Naive thymus-derived CD4-positive, alpha-beta T cell (primary cell): Measurements from ENCODE around the gene PNPLA2. TPM values are rescaled to one million over a fixed set of nuclear protein-coding genes. Genes with fewer than 3 reads are reported as not detected.

Experiments
- ATAC-seq: fragments of 150-1000 bp; cut with Tn5 transposase; 2 replicates; pipeline ENCODE4 v1.10.0; 2021; ENCODE audit warnings: mild to moderate bottlenecking, moderate library complexity
- CTCF ChIA-PET: fragments of 350-600 bp; sonication (Branson Sonifier 250); formaldehyde crosslinking; loops from one replicate; lab custom pipeline; 2021; ENCODE audit warnings: antibody characterized with exemption; lab: Charles Lee
- POLR2A ChIA-PET: fragments of 350-600 bp; sonication (Branson Sonifier 250); formaldehyde crosslinking; loops from one replicate; lab custom pipeline; 2021; ENCODE audit warnings: antibody characterized with exemption, inconsistent platforms; lab: Charles Lee
- DNase-seq, 9 donors: peaks; one replicate each; pipeline versions ENCODE4 v3.0.0 to v3.0.0-alpha.2; 2020 to 2022; ENCODE audit warnings: mixed read lengths in 1 of 9
- H3K27ac ChIP-seq: one replicate; pipeline ENCODE4 v1.7.0; 2013; ENCODE audit warnings: mild to moderate bottlenecking, low read depth, low read length, moderate library complexity
- H3K27me3 ChIP-seq, 2 donors: one replicate each; pipeline ENCODE4 v1.7.0; 2013; ENCODE audit warnings: low read length in 2 of 2, mild to moderate bottlenecking in 2 of 2, moderate library complexity in 2 of 2; ENCODE audit not compliant: control insufficient read depth in 2 of 2, insufficient read depth in 2 of 2
- H3K36me3 ChIP-seq, 3 experiments: 1 replicate in 2 of 3; 2 replicates in 1 of 3; pipeline ENCODE4 v1.7.0; 2013; ENCODE audit warnings: low read length in 3 of 3, mild to moderate bottlenecking in 3 of 3, moderate library complexity in 1 of 3; ENCODE audit not compliant: insufficient read depth in 3 of 3, control insufficient read depth in 2 of 3
- H3K4me1 ChIP-seq, 2 donors: one replicate each; pipeline ENCODE4 v1.7.0; 2013; ENCODE audit warnings: low read length in 2 of 2, mild to moderate bottlenecking in 2 of 2, moderate library complexity in 1 of 2; ENCODE audit not compliant: control insufficient read depth in 2 of 2, insufficient read depth in 2 of 2
- H3K4me3 ChIP-seq: 2 replicates; pipeline ENCODE4 v1.7.0; 2013; ENCODE audit warnings: mild to moderate bottlenecking, low read length
- H3K9me3 ChIP-seq, 3 experiments: 1 replicate in 2 of 3; 2 replicates in 1 of 3; pipeline ENCODE4 v1.7.0; 2013; ENCODE audit warnings: low read length in 3 of 3; ENCODE audit not compliant: control insufficient read depth in 2 of 3
- H3K27ac Mint-ChIP-seq, 9 donors: one replicate each; pipeline ENCODE4 v1.8.0; 2020 to 2022; ENCODE audit warnings: mixed read lengths in 9 of 9, mild to moderate bottlenecking in 8 of 9, moderate library complexity in 5 of 9, inconsistent platforms in 2 of 9
- H3K27me3 Mint-ChIP-seq, 5 donors: one replicate each; pipeline ENCODE4 v1.8.0; 2021 to 2022; ENCODE audit warnings: mixed read lengths in 5 of 5, mild to moderate bottlenecking in 1 of 5
- H3K36me3 Mint-ChIP-seq, 5 donors: one replicate each; pipeline ENCODE4 v1.8.0; 2020 to 2022; ENCODE audit warnings: mixed read lengths in 5 of 5, mild to moderate bottlenecking in 3 of 5, inconsistent platforms in 1 of 5
- H3K4me1 Mint-ChIP-seq, 7 donors: one replicate each; pipeline ENCODE4 v1.8.0; 2020 to 2022; ENCODE audit warnings: mixed read lengths in 7 of 7, mild to moderate bottlenecking in 3 of 7, inconsistent platforms in 1 of 7
- H3K4me3 Mint-ChIP-seq, 10 donors: one replicate each; pipeline ENCODE4 v1.8.0; 2020 to 2022; ENCODE audit warnings: mild to moderate bottlenecking in 10 of 10, mixed read lengths in 10 of 10, moderate library complexity in 6 of 10, inconsistent platforms in 2 of 10
- H3K9me3 Mint-ChIP-seq, 11 donors: one replicate each; pipeline ENCODE4 v1.8.0; 2020 to 2022; ENCODE audit warnings: mixed read lengths in 11 of 11, mild to moderate bottlenecking in 4 of 11, inconsistent platforms in 1 of 11, moderate library complexity in 1 of 11
- intact Hi-C, 2 donors: fragments of 100-400 bp; cut with micrococcal nuclease; formaldehyde crosslinking; loops; one replicate each; pipeline ENCODE4 v1.15.1; 2023
- polyA plus RNA-seq, 2 donors: library from polyadenylated mRNA; unstranded; fragments of 300-500 nt; fragmentation: Illumina TruSeq; gene quantifications; one replicate each; pipeline ENCODE4 v1.2.3, GENCODE V29; 2021
- total RNA-seq, 6 experiments: library from RNA in 5 of 6; stranded (reverse) in 5 of 6; gene quantifications; 1 replicate in 5 of 6; 2 replicates in 1 of 6; pipeline ENCODE4 v1.2.3 and lab custom pipeline; 2021 to 2026

Gene PNPLA2
- total and polyA plus RNA-seq, 7 experiments from 2014 or later, result 26.0 to 237 (median 203) TPM

GRCh38 chr11:792873-793272 is 25.8 kb upstream of the PNPLA2 start:
- ATAC-seq (no peak), DNase-seq (no peak)
- peaks cover 10 to 14% of the 10 kb centered on the region in 2 donors for H3K4me1 ChIP-seq
- Mint-ChIP-seq H3K36me3 (peaks cover 0 to 8% (median 0%) of the 10 kb centered on the region in 5 donors), H3K27ac (no peak overlapping the region), H3K4me3 (peak overlapping the region in 1 of 10 donors; percentile 28), H3K27me3 (no peaks in the 10 kb centered on the region), H3K9me3 (no peaks in the 10 kb centered on the region), H3K4me1 (peaks cover 0 to 20% (median 12%) of the 10 kb centered on the region in 7 donors)
- no peaks in the 10 kb centered on the region for H3K27me3 ChIP-seq
- H3K27ac ChIP-seq, result no peak overlapping the region
- ChIA-PET POLR2A (no interaction called here), CTCF (no interaction called here)
- peaks cover 0 to 42% (median 0%) of the 10 kb centered on the region in 3 experiments for H3K36me3 ChIP-seq
- H3K4me3 ChIP-seq, result no peak overlapping the region
- intact Hi-C loops, result loop anchor here (10.0 kb wide), 2 partner anchors 228 to 378 kb away; partner anchors contain the start of genes LMNTD2 (in 1 of the 2), RASSF7 (in 1 of the 2) and SIGIRR (in 1 of the 2)
- H3K9me3 ChIP-seq, result no peaks in the 10 kb centered on the region

GRCh38 chr11:793556-793955 is 25.2 kb upstream of the PNPLA2 start:
- Histone ChIP-seq H3K4me3 (no peak overlapping the region), H3K36me3 (peaks cover 0 to 42% (median 0%) of the 10 kb centered on the region in 3 experiments), H3K27ac (no peak overlapping the region), H3K9me3 (no peaks in the 10 kb centered on the region), H3K4me1 (peaks cover 12 to 14% of the 10 kb centered on the region in 2 donors), H3K27me3 (no peaks in the 10 kb centered on the region)
- Mint-ChIP-seq H3K27ac (peak overlapping the region in 2 of 9 donors; percentile 38 to 48), H3K4me3 (peak overlapping the region in 2 of 10 donors; percentile 63 to 76), H3K4me1 (peaks cover 0 to 15% (median 12%) of the 10 kb centered on the region in 7 donors), H3K36me3 (peaks cover 0 to 8% (median 0%) of the 10 kb centered on the region in 5 donors), H3K9me3 (no peaks in the 10 kb centered on the region), H3K27me3 (no peaks in the 10 kb centered on the region)
- no peak for ATAC-seq
- intact Hi-C loops, result loop anchor here (10.0 kb wide), 2 partner anchors 229 to 379 kb away; partner anchors contain the start of genes LMNTD2 (in 1 of the 2), RASSF7 (in 1 of the 2) and SIGIRR (in 1 of the 2)
- no peak for DNase-seq
- POLR2A ChIA-PET, result no interaction called here
- CTCF ChIA-PET, result no interaction called here

- no peak overlapping the region for H3K27ac ChIP-seq
- Mint-ChIP-seq H3K36me3 (peaks cover 0 to 8% (median 0%) of the 10 kb centered on the region in 5 donors), H3K27me3 (no peaks in the 10 kb centered on the region), H3K27ac (peak overlapping the region in 2 of 9 donors; percentile 25 to 38), H3K4me3 (peak overlapping the region in 4 of 10 donors; percentile 39 to 95 (median 69)), H3K9me3 (no peaks in the 10 kb centered on the region), H3K4me1 (peaks cover 0 to 15% (median 11%) of the 10 kb centered on the region in 7 donors)
- no peaks in the 10 kb centered on the region for H3K9me3 ChIP-seq
- peaks cover 14 to 16% of the 10 kb centered on the region in 2 donors for H3K4me1 ChIP-seq
- ChIA-PET POLR2A (no interaction called here), CTCF (no interaction called here)
- H3K36me3 ChIP-seq, result peaks cover 0 to 42% (median 0%) of the 10 kb centered on the region in 3 experiments
- DNase-seq, result no peak
- H3K4me3 ChIP-seq, result no peak overlapping the region
- H3K27me3 ChIP-seq, result no peaks in the 10 kb centered on the region
- intact Hi-C loops, result loop anchor here (10.0 kb wide), 2 partner anchors 229 to 379 kb away; partner anchors contain the start of genes LMNTD2 (in 1 of the 2), RASSF7 (in 1 of the 2) and SIGIRR (in 1 of the 2)
- no peak for ATAC-seq
These were observed 24.5 kb upstream of the PNPLA2 start for GRCh38 chr11:794013-794765.

DNA sequence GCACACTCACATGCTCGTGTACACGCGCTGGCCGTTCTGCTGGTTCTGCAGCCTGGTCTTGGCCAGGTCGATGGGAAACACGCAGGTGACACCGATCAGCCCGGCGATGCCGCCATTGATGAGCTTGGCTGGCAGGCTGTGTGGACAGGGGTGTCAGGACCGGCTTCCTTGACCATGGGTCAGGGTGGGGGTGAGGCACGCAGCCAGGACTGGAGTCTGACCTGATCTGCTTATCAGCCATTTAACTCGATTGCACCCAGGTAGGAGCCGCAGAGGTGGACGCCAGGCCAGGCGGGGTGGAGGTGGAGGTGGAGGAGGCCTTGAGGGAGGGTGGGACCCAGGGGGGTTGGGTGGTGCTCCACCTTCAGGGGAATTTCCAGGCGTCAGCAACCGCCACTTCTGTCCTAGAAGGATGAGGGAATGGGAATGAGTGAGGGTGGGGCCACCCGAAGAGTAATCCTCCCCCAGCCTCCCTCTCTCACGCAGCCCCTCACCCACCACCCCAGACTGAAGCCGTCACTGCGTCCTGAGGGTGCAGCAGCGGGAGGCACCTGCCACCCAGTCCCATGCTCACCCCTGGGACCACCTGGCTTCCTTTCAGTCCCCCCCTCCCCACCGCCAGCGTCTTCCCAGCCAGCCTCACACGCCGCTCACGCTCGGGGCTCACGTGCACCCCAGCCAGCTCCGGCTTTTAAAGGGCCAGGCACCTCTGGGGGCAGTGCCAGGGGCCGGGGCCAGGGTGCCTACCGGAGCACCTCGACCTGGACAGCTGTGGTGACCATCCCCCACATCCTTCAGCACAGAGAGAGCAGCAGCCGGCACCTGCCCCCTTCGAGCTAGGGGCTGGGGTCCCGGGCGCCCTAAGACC is 23.7 kb upstream of the PNPLA2 start:
- H3K27me3 ChIP-seq, result no peaks in the 10 kb centered on the region
- Mint-ChIP-seq H3K4me1 (peaks cover 0 to 15% (median 11%) of the 10 kb centered on the region in 7 donors), H3K36me3 (peaks cover 0 to 8% (median 0%) of the 10 kb centered on the region in 5 donors), H3K27me3 (no peaks in the 10 kb centered on the region), H3K4me3 (peak overlapping the region in 7 of 10 donors; percentile 33 to 95 (median 60)), H3K9me3 (no peaks in the 10 kb centered on the region), H3K27ac (peak overlapping the region in 1 of 9 donors; percentile 58)
- intact Hi-C loops, result loop anchor here (5.0 to 10.0 kb wide), 5 partner anchors 68 to 558 kb away; partner anchors contain the start of genes AP2A2 (in 1 of the 2), LMNTD2 (in 1 of the 2), PSMD13 (in 1 of the 2) and RASSF7 (in 1 of the 2)
- peaks cover 0 to 43% (median 0%) of the 10 kb centered on the region in 3 experiments for H3K36me3 ChIP-seq
- CTCF ChIA-PET, result interaction anchor here (0.6 kb wide), 1 partner anchor 195 kb away, joined by 4 read pairs; no protein-coding TSS in a partner anchor
- no peak overlapping the region for H3K27ac ChIP-seq
- DNase-seq, result no peak
- no peaks in the 10 kb centered on the region for H3K9me3 ChIP-seq
- no peak for ATAC-seq
- peaks cover 14 to 16% of the 10 kb centered on the region in 2 donors for H3K4me1 ChIP-seq
- H3K4me3 ChIP-seq, result no peak overlapping the region
- POLR2A ChIA-PET, result interaction anchor here (0.7 to 3.0 kb wide), 7 partner anchors 9 to 386 kb away, joined by 3 to 23 read pairs (median 7); partner anchors contain the start of genes GATD1, PIDD1 and PNPLA2

- intact Hi-C loops, result loop anchor here (1.0 to 10.0 kb wide), 10 partner anchors 9 to 559 kb away; partner anchors contain the start of genes GATD1 (in 2 of the 2), LMNTD2 (in 2 of the 2), RASSF7 (in 2 of the 2) and AP2A2 (in 1 of the 2)
- Histone ChIP-seq H3K4me1 (peaks cover 14 to 16% of the 10 kb centered on the region in 2 donors), H3K9me3 (no peaks in the 10 kb centered on the region), H3K4me3 (peak overlapping the region; percentile 87), H3K27me3 (no peaks in the 10 kb centered on the region), H3K27ac (peak overlapping the region; percentile 93), H3K36me3 (peaks cover 0 to 52% (median under 1%) of the 10 kb centered on the region in 3 experiments)
- Mint-ChIP-seq H3K4me3 (peak overlapping the region; percentile 84 to 99 (median 90)), H3K27me3 (no peaks in the 10 kb centered on the region), H3K27ac (peak overlapping the region; percentile 75 to 94 (median 92)), H3K36me3 (peaks cover 0 to 8% (median 0%) of the 10 kb centered on the region in 5 donors), H3K9me3 (no peaks in the 10 kb centered on the region), H3K4me1 (peaks cover 0 to 15% (median 11%) of the 10 kb centered on the region in 7 donors)
- ChIA-PET CTCF (interaction anchor here (0.6 kb wide), 2 partner anchors 37 to 196 kb away, joined by 3 to 4 read pairs; no protein-coding TSS in a partner anchor), POLR2A (interaction anchor here (0.7 to 3.0 kb wide), 12 partner anchors 9 to 589 kb away, joined by 3 to 23 read pairs (median 6); partner anchors contain the start of genes BET1L, GATD1, PIDD1 and PNPLA2)
- peak; percentile 65 for ATAC-seq
- peak; percentile 51 to 79 (median 71) for DNase-seq
These were observed 22.8 kb upstream of the PNPLA2 start for GRCh38 chr11:795634-796564.
